Suprapubic skin (tissue), 4 donors: ENCODE measurements around the gene MRC2.

Experiments used
- EP300 ChIP-seq: sonication (generic); formaldehyde crosslinking; IDR thresholded peaks from one replicate; pipeline ENCODE4 v1.6.1; 2017; ENCODE audit warnings: antibody characterized with exemption
- POLR2A ChIP-seq, 2 donors: fragments of 450-650 bp; IDR thresholded peaks; one replicate each; pipeline ENCODE4 v1.6.1; 2017; ENCODE audit warnings: antibody characterized with exemption in 2 of 2, mild to moderate bottlenecking in 2 of 2, moderate library complexity in 2 of 2
- POLR2AphosphoS5 ChIP-seq, 3 donors: sonication (generic); formaldehyde crosslinking; IDR thresholded peaks; one replicate each; pipeline ENCODE4 v1.6.1; 2017; ENCODE audit warnings: antibody characterized with exemption in 3 of 3
- TF ChIP-seq, protein P1 (sequence below), 2 donors: fragments of 200-600 bp in 1 of 2; fragments of 450-650 bp in 1 of 2; sonication (generic) in 1 of 2; IDR thresholded peaks; one replicate each; pipeline ENCODE4 v1.5.1; 2016 to 2019; ENCODE audit warnings: antibody characterized with exemption in 2 of 2, mild to moderate bottlenecking in 1 of 2, moderate library complexity in 1 of 2

DNA sequence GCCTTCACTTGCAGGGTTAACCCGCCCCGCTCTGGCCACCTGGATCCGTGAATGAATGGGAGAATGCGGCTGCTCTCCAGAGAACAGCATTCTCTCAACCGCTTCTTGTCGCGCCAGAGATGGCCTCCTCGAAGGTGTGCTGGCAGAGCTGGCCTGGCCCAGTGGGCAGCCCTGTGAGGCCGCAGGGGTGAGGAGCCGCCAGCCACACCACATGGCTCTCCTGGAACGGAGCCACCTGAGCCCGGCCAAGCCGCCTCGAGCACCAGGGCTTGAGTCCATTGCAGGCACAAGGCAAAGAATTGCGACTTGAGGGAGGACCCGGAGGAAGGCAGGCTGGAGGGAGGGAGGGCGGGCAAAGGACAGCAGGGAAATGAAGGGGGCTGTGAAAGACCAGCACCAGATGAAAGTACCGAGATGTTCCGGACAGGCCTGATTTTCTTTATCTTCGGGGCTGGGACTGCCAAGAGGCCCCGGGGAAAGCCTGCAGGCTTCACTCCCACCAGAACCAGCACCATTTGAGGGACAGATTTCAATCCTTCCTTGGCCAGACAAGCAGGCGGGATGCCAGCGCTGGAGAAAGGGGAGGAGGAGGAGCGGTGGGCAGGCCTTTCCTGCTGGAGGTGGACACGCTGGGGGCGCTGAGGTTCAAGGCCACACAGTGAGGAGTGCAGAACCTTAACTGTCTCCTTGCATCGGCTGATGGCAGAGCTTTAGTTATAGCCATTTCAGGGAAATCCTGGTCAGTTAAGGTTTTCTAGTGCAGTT is 69.4 kb downstream of the MRC2 start:
- TF ChIP-seq POLR2AphosphoS5 (IDR thresholded peaks at IDR 0.05): no peak
- TF ChIP-seq, protein P1, sequence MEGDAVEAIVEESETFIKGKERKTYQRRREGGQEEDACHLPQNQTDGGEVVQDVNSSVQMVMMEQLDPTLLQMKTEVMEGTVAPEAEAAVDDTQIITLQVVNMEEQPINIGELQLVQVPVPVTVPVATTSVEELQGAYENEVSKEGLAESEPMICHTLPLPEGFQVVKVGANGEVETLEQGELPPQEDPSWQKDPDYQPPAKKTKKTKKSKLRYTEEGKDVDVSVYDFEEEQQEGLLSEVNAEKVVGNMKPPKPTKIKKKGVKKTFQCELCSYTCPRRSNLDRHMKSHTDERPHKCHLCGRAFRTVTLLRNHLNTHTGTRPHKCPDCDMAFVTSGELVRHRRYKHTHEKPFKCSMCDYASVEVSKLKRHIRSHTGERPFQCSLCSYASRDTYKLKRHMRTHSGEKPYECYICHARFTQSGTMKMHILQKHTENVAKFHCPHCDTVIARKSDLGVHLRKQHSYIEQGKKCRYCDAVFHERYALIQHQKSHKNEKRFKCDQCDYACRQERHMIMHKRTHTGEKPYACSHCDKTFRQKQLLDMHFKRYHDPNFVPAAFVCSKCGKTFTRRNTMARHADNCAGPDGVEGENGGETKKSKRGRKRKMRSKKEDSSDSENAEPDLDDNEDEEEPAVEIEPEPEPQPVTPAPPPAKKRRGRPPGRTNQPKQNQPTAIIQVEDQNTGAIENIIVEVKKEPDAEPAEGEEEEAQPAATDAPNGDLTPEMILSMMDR (IDR thresholded peaks at IDR 0.05): no peak
- TF ChIP-seq EP300: no peak
- TF ChIP-seq POLR2A (IDR thresholded peaks at IDR 0.05): no peak
